ENCODE measurements around the gene HIP1R. TPM values are rescaled to one million over a fixed set of nuclear protein-coding genes. Genes with fewer than 3 reads are reported as not detected.

HIP1R gene
- total and polyA plus RNA-seq, 2 of the 13 experiments (the other 11 are each of a cell fraction or from before 2014, with no cell fraction given), result 18.4 to 25.5 TPM

DNA sequence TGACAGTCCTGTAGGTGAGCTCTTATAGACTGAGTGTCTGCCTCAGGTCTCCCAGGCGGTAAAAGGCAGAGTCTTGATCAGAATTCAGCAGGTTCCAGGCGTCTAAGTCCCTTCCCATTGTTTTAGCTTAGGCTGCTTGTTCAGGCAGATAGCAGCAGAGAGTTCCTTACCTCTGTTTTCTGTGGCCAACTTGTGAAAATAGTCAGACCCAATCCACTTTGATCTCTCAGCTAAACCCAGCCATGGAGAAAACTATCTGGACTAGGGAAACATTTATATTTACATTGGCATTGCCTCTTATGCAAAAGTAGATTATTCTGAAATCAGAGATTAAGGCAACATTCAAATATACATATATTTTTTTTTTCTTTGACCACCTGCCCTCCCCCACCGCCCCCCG, 39.5 kb upstream of the HIP1R start (continued):
- TF ChIP-seq, protein P1, sequence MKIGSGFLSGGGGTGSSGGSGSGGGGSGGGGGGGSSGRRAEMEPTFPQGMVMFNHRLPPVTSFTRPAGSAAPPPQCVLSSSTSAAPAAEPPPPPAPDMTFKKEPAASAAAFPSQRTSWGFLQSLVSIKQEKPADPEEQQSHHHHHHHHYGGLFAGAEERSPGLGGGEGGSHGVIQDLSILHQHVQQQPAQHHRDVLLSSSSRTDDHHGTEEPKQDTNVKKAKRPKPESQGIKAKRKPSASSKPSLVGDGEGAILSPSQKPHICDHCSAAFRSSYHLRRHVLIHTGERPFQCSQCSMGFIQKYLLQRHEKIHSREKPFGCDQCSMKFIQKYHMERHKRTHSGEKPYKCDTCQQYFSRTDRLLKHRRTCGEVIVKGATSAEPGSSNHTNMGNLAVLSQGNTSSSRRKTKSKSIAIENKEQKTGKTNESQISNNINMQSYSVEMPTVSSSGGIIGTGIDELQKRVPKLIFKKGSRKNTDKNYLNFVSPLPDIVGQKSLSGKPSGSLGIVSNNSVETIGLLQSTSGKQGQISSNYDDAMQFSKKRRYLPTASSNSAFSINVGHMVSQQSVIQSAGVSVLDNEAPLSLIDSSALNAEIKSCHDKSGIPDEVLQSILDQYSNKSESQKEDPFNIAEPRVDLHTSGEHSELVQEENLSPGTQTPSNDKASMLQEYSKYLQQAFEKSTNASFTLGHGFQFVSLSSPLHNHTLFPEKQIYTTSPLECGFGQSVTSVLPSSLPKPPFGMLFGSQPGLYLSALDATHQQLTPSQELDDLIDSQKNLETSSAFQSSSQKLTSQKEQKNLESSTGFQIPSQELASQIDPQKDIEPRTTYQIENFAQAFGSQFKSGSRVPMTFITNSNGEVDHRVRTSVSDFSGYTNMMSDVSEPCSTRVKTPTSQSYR (CRISPR knock-in tag; IDR thresholded peaks at IDR 0.05; ENCODE audit: borderline replicate concordance), result no peak
- TF ChIP-seq, protein P2, sequence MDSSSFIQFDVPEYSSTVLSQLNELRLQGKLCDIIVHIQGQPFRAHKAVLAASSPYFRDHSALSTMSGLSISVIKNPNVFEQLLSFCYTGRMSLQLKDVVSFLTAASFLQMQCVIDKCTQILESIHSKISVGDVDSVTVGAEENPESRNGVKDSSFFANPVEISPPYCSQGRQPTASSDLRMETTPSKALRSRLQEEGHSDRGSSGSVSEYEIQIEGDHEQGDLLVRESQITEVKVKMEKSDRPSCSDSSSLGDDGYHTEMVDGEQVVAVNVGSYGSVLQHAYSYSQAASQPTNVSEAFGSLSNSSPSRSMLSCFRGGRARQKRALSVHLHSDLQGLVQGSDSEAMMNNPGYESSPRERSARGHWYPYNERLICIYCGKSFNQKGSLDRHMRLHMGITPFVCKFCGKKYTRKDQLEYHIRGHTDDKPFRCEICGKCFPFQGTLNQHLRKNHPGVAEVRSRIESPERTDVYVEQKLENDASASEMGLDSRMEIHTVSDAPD (CRISPR knock-in tag; IDR thresholded peaks at IDR 0.05), result no peak
- TF ChIP-seq, protein P3, sequence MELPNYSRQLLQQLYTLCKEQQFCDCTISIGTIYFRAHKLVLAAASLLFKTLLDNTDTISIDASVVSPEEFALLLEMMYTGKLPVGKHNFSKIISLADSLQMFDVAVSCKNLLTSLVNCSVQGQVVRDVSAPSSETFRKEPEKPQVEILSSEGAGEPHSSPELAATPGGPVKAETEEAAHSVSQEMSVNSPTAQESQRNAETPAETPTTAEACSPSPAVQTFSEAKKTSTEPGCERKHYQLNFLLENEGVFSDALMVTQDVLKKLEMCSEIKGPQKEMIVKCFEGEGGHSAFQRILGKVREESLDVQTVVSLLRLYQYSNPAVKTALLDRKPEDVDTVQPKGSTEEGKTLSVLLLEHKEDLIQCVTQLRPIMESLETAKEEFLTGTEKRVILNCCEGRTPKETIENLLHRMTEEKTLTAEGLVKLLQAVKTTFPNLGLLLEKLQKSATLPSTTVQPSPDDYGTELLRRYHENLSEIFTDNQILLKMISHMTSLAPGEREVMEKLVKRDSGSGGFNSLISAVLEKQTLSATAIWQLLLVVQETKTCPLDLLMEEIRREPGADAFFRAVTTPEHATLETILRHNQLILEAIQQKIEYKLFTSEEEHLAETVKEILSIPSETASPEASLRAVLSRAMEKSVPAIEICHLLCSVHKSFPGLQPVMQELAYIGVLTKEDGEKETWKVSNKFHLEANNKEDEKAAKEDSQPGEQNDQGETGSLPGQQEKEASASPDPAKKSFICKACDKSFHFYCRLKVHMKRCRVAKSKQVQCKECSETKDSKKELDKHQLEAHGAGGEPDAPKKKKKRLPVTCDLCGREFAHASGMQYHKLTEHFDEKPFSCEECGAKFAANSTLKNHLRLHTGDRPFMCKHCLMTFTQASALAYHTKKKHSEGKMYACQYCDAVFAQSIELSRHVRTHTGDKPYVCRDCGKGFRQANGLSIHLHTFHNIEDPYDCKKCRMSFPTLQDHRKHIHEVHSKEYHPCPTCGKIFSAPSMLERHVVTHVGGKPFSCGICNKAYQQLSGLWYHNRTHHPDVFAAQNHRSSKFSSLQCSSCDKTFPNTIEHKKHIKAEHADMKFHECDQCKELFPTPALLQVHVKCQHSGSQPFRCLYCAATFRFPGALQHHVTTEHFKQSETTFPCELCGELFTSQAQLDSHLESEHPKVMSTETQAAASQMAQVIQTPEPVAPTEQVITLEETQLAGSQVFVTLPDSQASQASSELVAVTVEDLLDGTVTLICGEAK (IDR thresholded peaks at IDR 0.05), result no peak
- TF ChIP-seq, protein P3 (CRISPR knock-in tag; IDR thresholded peaks at IDR 0.05), result no peak
- TF ChIP-seq DR1 (CRISPR knock-in tag; IDR thresholded peaks at IDR 0.05), result no peak

Measured in HepG2 (cell line).